ENCODE measurements around the gene SLC35F4.
A peak's percentile ranks its signal among the peaks of the same experiment; 100 is the strongest.

SLC35F4 gene

GRCh38 chr14:57851354-57851753 is 14.5 kb downstream of the SLC35F4 start:
- no peak for DNase-seq (ENCODE audit: low read depth, low spot score)
- no peak overlapping the region for H3K27ac ChIP-seq

- H3K27ac ChIP-seq: no peak overlapping the region
- no peak for DNase-seq (ENCODE audit: low read depth, low spot score)
Observed at GRCh38 chr14:57848786-57849185, 17.1 kb downstream of the SLC35F4 start.

GRCh38 chr14:57848353-57848752 is 17.5 kb downstream of the SLC35F4 start:
- DNase-seq (ENCODE audit: low read depth, low spot score): no peak
- H3K27ac ChIP-seq: no peak overlapping the region

GRCh38 chr14:57847706-57848105 is 18.2 kb downstream of the SLC35F4 start:
- DNase-seq (ENCODE audit: low read depth, low spot score): no peak
- H3K27ac ChIP-seq: no peak overlapping the region

- no peak overlapping the region for H3K27ac ChIP-seq
- no peak for DNase-seq (ENCODE audit: low read depth, low spot score)
Observed at GRCh38 chr14:57847096-57847495, 18.8 kb downstream of the SLC35F4 start.

- no peak for DNase-seq (ENCODE audit: low read depth, low spot score)
- no peak overlapping the region for H3K27ac ChIP-seq
Observed at GRCh38 chr14:57846596-57846995, 19.3 kb downstream of the SLC35F4 start.

GRCh38 chr14:57845802-57846531 is 19.9 kb downstream of the SLC35F4 start:
- no peak for DNase-seq (ENCODE audit: low read depth, low spot score)
- no peak overlapping the region for H3K27ac ChIP-seq

- DNase-seq (ENCODE audit: low read depth, low spot score): no peak
- no peak overlapping the region for H3K27ac ChIP-seq
Observed at GRCh38 chr14:57845316-57845715, 20.6 kb downstream of the SLC35F4 start.

- no peak overlapping the region for H3K27ac ChIP-seq
- DNase-seq (ENCODE audit: low read depth, low spot score): no peak
Observed at GRCh38 chr14:57837267-57837666, 28.6 kb downstream of the SLC35F4 start.

GRCh38 chr14:57835766-57836165 is 30.1 kb downstream of the SLC35F4 start:
- no peak for DNase-seq (ENCODE audit: low read depth, low spot score)
- no peak overlapping the region for H3K27ac ChIP-seq

GRCh38 chr14:57834961-57835360 is 30.9 kb downstream of the SLC35F4 start:
- H3K27ac ChIP-seq: no peak overlapping the region
- no peak for DNase-seq (ENCODE audit: low read depth, low spot score)

GRCh38 chr14:57834001-57834598 is 31.8 kb downstream of the SLC35F4 start:
- DNase-seq (ENCODE audit: low read depth, low spot score): no peak
- H3K27ac ChIP-seq: no peak overlapping the region

- DNase-seq (ENCODE audit: low read depth, low spot score): peak; percentile 88
- H3K27ac ChIP-seq: peak overlapping the region; percentile 5
Observed at GRCh38 chr14:57833323-57833722, 32.6 kb downstream of the SLC35F4 start.

- no peak overlapping the region for H3K27ac ChIP-seq
- no peak for DNase-seq (ENCODE audit: low read depth, low spot score)
Observed at GRCh38 chr14:57831981-57832380, 33.9 kb downstream of the SLC35F4 start.

- no peak for DNase-seq (ENCODE audit: low read depth, low spot score)
- no peak overlapping the region for H3K27ac ChIP-seq
Observed at GRCh38 chr14:57828713-57829112, 37.2 kb downstream of the SLC35F4 start.

- DNase-seq (ENCODE audit: low read depth, low spot score): no peak
- H3K27ac ChIP-seq: peak overlapping the region; percentile 55
Observed at GRCh38 chr14:57823015-57823660, 42.8 kb downstream of the SLC35F4 start.

- no peak for DNase-seq (ENCODE audit: low read depth, low spot score)
Observed at GRCh38 chr14:57822081-57822480, 43.8 kb downstream of the SLC35F4 start.

GRCh38 chr14:57820581-57820980 is 45.3 kb downstream of the SLC35F4 start:
- peak overlapping the region; percentile 34 for H3K27ac ChIP-seq
- no peak for DNase-seq (ENCODE audit: low read depth, low spot score)

More at GRCh38 chr14:57822081-57822480, 43.8 kb downstream of the SLC35F4 start:
- H3K27ac ChIP-seq: peak overlapping the region; percentile 55

- no peak overlapping the region for H3K27ac ChIP-seq
- DNase-seq (ENCODE audit: low read depth, low spot score): no peak
Observed at GRCh38 chr14:57818511-57818910, 47.4 kb downstream of the SLC35F4 start.

- DNase-seq (ENCODE audit: low read depth, low spot score): peak; percentile 70
- peak overlapping the region; percentile 65 for H3K27ac ChIP-seq
Observed at GRCh38 chr14:57816568-57817284, 49.2 kb downstream of the SLC35F4 start.

GRCh38 chr14:57814726-57815125 is 51.2 kb downstream of the SLC35F4 start:
- no peak for DNase-seq (ENCODE audit: low read depth, low spot score)
- no peak overlapping the region for H3K27ac ChIP-seq

All from epithelial cell of prostate (primary cell).